WTC11 (cell line): ENCODE data around the gene SPRYD7. TPM values are rescaled to one million over a fixed set of nuclear protein-coding genes. Genes with fewer than 3 reads are reported as not detected.

ENCODE experiments used
- ATAC-seq: fragments of 200-7000 bp; cut with Tn5 transposase; 2 replicates; pipeline ENCODE4 v1.10.0; 2021; ENCODE audit warnings: mild to moderate bottlenecking, moderate library complexity
- CTCF ChIA-PET: fragments of 300-600 bp; sonication (Branson Sonifier 250); formaldehyde crosslinking; loops from one replicate; lab custom pipeline; 2021; ENCODE audit warnings: antibody characterized with exemption; lab: Charles Lee
- POLR2A ChIA-PET: fragments of 350-600 bp; sonication (Branson Sonifier 250); formaldehyde crosslinking; loops from one replicate; lab custom pipeline; 2021; ENCODE audit warnings: antibody characterized with exemption; lab: Charles Lee
- DNase-seq: peaks from one replicate; pipeline ENCODE4 v3.0.0; 2021; ENCODE audit warnings: low spot score
- H3K27ac Mint-ChIP-seq: 2 replicates; pipeline ENCODE4 v1.8.0; 2021; ENCODE audit warnings: mixed read lengths
- H3K27me3 Mint-ChIP-seq: 2 replicates; pipeline ENCODE4 v1.8.0; 2021; ENCODE audit warnings: low read depth, mild to moderate bottlenecking, moderate library complexity, mixed read lengths
- H3K36me3 Mint-ChIP-seq: 2 replicates; pipeline ENCODE4 v1.8.0; 2021; ENCODE audit warnings: mixed read lengths
- H3K4me1 Mint-ChIP-seq: 2 replicates; pipeline ENCODE4 v1.8.0; 2022; ENCODE audit warnings: mixed read lengths
- H3K4me3 Mint-ChIP-seq: 2 replicates; pipeline ENCODE4 v1.8.0; 2021; ENCODE audit warnings: mild to moderate bottlenecking, moderate library complexity, mixed read lengths
- H3K9me3 Mint-ChIP-seq: 2 replicates; pipeline ENCODE4 v1.8.0; 2021; ENCODE audit warnings: mixed read lengths
- CBFB ChIP-seq: sonication (generic); formaldehyde crosslinking; IDR thresholded peaks from 2 replicates; pipeline ENCODE4 v1.8.1; 2022; ENCODE audit warnings: mild to moderate bottlenecking, low read depth, missing genetic modification reagents
- E2F1 ChIP-seq: sonication (generic); formaldehyde crosslinking; IDR thresholded peaks from 2 replicates; pipeline ENCODE4 v1.8.0; 2022; ENCODE audit warnings: mild to moderate bottlenecking, missing genetic modification reagents
- ELF4 ChIP-seq: sonication (generic); formaldehyde crosslinking; IDR thresholded peaks from 2 replicates; pipeline ENCODE4 v1.8.1; 2022; ENCODE audit warnings: low read depth, mild to moderate bottlenecking, moderate library complexity, missing genetic modification reagents
- ESRRA ChIP-seq: sonication (generic); formaldehyde crosslinking; IDR thresholded peaks from 2 replicates; pipeline ENCODE4 v1.8.1; 2022; ENCODE audit warnings: mild to moderate bottlenecking, missing genetic modification reagents, borderline replicate concordance
- JAZF1 ChIP-seq: fragments of 250-450 bp; sonication (Bioruptor Pico); IDR thresholded peaks from 2 replicates; pipeline ENCODE4 v1.9.0; 2021; ENCODE audit warnings: moderate library complexity, mild to moderate bottlenecking, inconsistent platforms
- JUN ChIP-seq: sonication (generic); formaldehyde crosslinking; IDR thresholded peaks from 2 replicates; pipeline ENCODE4 v1.8.0; 2023; ENCODE audit warnings: mild to moderate bottlenecking, missing genetic modification reagents
- KAT7 ChIP-seq: sonication (generic); formaldehyde crosslinking; IDR thresholded peaks from 2 replicates; pipeline ENCODE4 v1.8.1; 2023; ENCODE audit warnings: missing genetic modification reagents, mild to moderate bottlenecking, borderline replicate concordance
- NR1H2 ChIP-seq: sonication (generic); formaldehyde crosslinking; IDR thresholded peaks from 2 replicates; pipeline ENCODE4 v1.9.0; 2021; ENCODE audit warnings: mild to moderate bottlenecking, moderate library complexity, missing genetic modification reagents
- SMAD3 ChIP-seq: sonication (generic); formaldehyde crosslinking; IDR thresholded peaks from 2 replicates; pipeline ENCODE4 v1.8.0; 2022; ENCODE audit warnings: missing genetic modification reagents, mild to moderate bottlenecking, borderline replicate concordance
- SP1 ChIP-seq: sonication (generic); formaldehyde crosslinking; conservative IDR thresholded peaks from 2 replicates; pipeline ENCODE4 v1.8.1; 2022; ENCODE audit warnings: missing genetic modification reagents
- TEAD1 ChIP-seq: sonication (generic); formaldehyde crosslinking; IDR thresholded peaks from 2 replicates; pipeline ENCODE4 v1.8.0; 2022; ENCODE audit warnings: mild to moderate bottlenecking, missing genetic modification reagents
- USF2 ChIP-seq: sonication (generic); formaldehyde crosslinking; IDR thresholded peaks from 2 replicates; pipeline ENCODE4 v1.8.1; 2023; ENCODE audit warnings: mild to moderate bottlenecking, missing genetic modification reagents, moderate library complexity
- ZMAT4 ChIP-seq: fragments of 250-450 bp; sonication (Bioruptor Pico); IDR thresholded peaks from 2 replicates; pipeline ENCODE4 v1.9.0; 2021; ENCODE audit warnings: mild to moderate bottlenecking
- ZNF232 ChIP-seq: sonication (generic); formaldehyde crosslinking; IDR thresholded peaks from 2 replicates; pipeline ENCODE4 v1.8.0; 2022; ENCODE audit warnings: mild to moderate bottlenecking, missing genetic modification reagents
- ZNF281 ChIP-seq: sonication (generic); formaldehyde crosslinking; IDR thresholded peaks from 2 replicates; pipeline ENCODE4 v1.8.0; 2023; ENCODE audit warnings: mild to moderate bottlenecking, missing genetic modification reagents
- ZNF416 ChIP-seq: fragments of 250-450 bp; sonication (Bioruptor Pico); IDR thresholded peaks from 2 replicates; pipeline ENCODE4 v1.9.0; 2021; ENCODE audit warnings: mild to moderate bottlenecking, inconsistent platforms
- ZNF423 ChIP-seq: fragments of 250-450 bp; sonication (Bioruptor Pico); IDR thresholded peaks from 2 replicates; pipeline ENCODE4 v2.1.2; 2022; ENCODE audit warnings: mild to moderate bottlenecking, moderate library complexity
- ZSCAN18 ChIP-seq: fragments of 250-450 bp; sonication (Bioruptor Pico); IDR thresholded peaks from 2 replicates; pipeline ENCODE4 v2.1.2; 2022; ENCODE audit warnings: mild to moderate bottlenecking, moderate library complexity
- total RNA-seq: library from RNA; stranded (reverse); gene quantifications from 3 replicates; pipeline ENCODE4 v1.2.3, GENCODE V29; 2021

The SPRYD7 gene
- total RNA-seq, 1 experiment from 2014 or later = 3.1 TPM

DNA sequence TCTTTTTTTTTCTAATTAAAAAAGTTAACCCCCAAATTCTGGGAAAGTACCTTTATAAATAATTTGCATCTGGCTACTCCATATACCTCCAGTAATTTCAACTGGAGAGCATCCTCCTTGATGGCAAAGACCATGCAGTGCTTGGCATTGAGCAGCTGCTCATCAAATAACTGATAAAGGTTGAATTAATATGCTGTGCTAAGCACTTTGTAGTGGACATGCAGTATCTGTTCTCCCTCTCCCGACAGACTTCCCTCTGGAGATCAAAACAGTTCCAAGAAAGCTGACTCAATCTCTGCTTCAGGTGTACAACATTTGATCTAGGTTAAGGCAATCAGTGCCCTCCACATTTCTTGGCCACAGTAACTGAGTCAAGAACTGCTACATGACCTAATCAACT lies 3.3 kb downstream of the SPRYD7 start:
- Mint-ChIP-seq H3K9me3 (no peaks in the 10 kb centered on the region), H3K4me1 (peaks cover 6% of the 10 kb centered on the region)
- no peak for ATAC-seq
- TF ChIP-seq ZNF281 (CRISPR knock-in tag) (no peak), KAT7 (no peak)
- TF ChIP-seq, all 79 proteins: peak for 0
- peaks cover 10% of the 10 kb centered on the region; the same call in 1 of the 2 replicates for H3K27me3 Mint-ChIP-seq
- no peak overlapping the region for H3K4me3 Mint-ChIP-seq
- ChIA-PET POLR2A (no interaction called here), CTCF (no interaction called here)
- H3K36me3 Mint-ChIP-seq = no peaks in the 10 kb centered on the region
- H3K27ac Mint-ChIP-seq = no peak overlapping the region
- DNase-seq = no peak

DNA sequence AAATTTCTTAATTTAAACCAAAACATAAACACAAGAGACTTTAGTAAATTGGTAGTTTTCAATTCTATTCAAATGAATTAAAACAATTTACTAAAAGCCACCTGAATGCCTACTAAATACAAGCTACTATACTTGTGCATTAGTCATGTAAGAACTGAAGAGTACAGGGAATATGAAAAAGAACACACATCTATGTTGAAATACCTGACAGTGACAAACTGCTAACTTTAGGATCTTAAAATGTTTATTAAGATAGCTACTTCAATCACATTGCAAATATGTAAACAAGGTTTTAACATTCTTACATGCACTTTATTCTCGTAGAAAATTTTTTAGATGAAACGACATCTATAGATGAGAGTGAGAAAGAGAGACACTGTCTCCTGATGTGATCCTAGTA lies 4.1 kb downstream of the SPRYD7 start:
- no peak for ATAC-seq

DNA sequence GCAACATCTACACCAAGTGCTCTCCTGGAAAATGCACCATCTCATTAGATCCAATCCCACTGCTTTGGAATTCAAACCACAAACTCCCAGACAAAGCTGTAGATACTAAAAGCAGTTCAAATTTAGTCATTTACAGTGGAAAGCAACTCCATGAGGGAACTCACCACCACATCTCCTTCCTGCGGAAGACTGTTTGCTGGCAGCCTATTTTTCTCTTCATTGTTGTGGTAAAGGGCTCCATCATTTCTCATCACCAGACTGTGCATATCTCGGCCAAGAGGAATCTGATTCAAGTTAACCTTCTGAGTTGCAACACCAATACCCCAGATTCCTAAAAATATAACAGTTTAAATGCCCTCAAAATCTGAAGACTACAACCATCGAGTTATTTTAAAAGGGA lies 8.4 kb downstream of the SPRYD7 start:
- ChIA-PET POLR2A (no interaction called here), CTCF (interaction anchor here (0.9 to 1.0 kb wide), 3 partner anchors 8 to 49 kb away, joined by 4 to 7 read pairs (median 4); partner anchors contain the start of gene SPRYD7)
- Mint-ChIP-seq H3K4me3 (no peak overlapping the region), H3K4me1 (no peaks in the 10 kb centered on the region), H3K27ac (no peak overlapping the region), H3K9me3 (no peaks in the 10 kb centered on the region), H3K36me3 (peaks cover 6% of the 10 kb centered on the region), H3K27me3 (no peaks in the 10 kb centered on the region)
- no peak for DNase-seq
- no peak for ATAC-seq
- TF ChIP-seq JAZF1 (no peak), SMAD3 (CRISPR knock-in tag) (no peak), ZNF232 (CRISPR knock-in tag) (no peak), SP1 (CRISPR knock-in tag) (no peak), ELF4 (CRISPR knock-in tag) (no peak), E2F1 (CRISPR knock-in tag) (no peak)

More for the DNA sequence above, 4.1 kb downstream of the SPRYD7 start:
- no peak overlapping the region for H3K4me3 Mint-ChIP-seq
- no peaks in the 10 kb centered on the region for H3K9me3 Mint-ChIP-seq
- TF ChIP-seq ZNF416 (CRISPR knock-in tag) (no peak), USF2 (CRISPR knock-in tag) (no peak), NR1H2 (CRISPR knock-in tag) (no peak), JUN (CRISPR knock-in tag) (no peak)
- POLR2A ChIA-PET = no interaction called here
- no peaks in the 10 kb centered on the region for H3K36me3 Mint-ChIP-seq
- H3K27me3 Mint-ChIP-seq = peaks cover 2% of the 10 kb centered on the region; the same call in 1 of the 2 replicates
- CTCF ChIA-PET = no interaction called here
- H3K27ac Mint-ChIP-seq = no peak overlapping the region
- no peak for DNase-seq
- peaks cover 6% of the 10 kb centered on the region for H3K4me1 Mint-ChIP-seq

- POLR2A ChIA-PET = no interaction called here
- CTCF ChIA-PET = interaction anchor here (1.6 kb wide), 1 partner anchor 10 kb away, joined by 5 read pairs; the partner anchor contains the start of gene SPRYD7
- ATAC-seq = no peak
- no peak for DNase-seq
- H3K27me3 Mint-ChIP-seq = no peaks in the 10 kb centered on the region
- H3K9me3 Mint-ChIP-seq = peaks cover 6% of the 10 kb centered on the region; the same call in 1 of the 2 replicates
- no peak overlapping the region for H3K27ac Mint-ChIP-seq
- no peaks in the 10 kb centered on the region for H3K4me1 Mint-ChIP-seq
- H3K36me3 Mint-ChIP-seq = peaks cover 9% of the 10 kb centered on the region
- no peak overlapping the region for H3K4me3 Mint-ChIP-seq
- TF ChIP-seq ESRRA (CRISPR knock-in tag) = no peak
- no peak for TF ChIP-seq ZNF281 (CRISPR knock-in tag)
- TF ChIP-seq KAT7 = no peak
- TF ChIP-seq ZMAT4 = no peak
- no peak for TF ChIP-seq ZNF423 (CRISPR knock-in tag)
- TF ChIP-seq E2F1 (CRISPR knock-in tag) = no peak
- TF ChIP-seq CBFB (CRISPR knock-in tag) = no peak
- TF ChIP-seq ZSCAN18 (CRISPR knock-in tag) = no peak
- no peak for TF ChIP-seq TEAD1 (CRISPR knock-in tag)
- no peak for TF ChIP-seq JUN (CRISPR knock-in tag)
Measured at GRCh38 chr13:49925881-49926418, 10.2 kb downstream of the SPRYD7 start.
